ACC112 (cell line): ENCODE measurements around the gene TAS1R3.
"Not testable (repeated sequence)": the region's sequence is repeated elsewhere in the genome, so short reads cannot be mapped to it uniquely, and the experiment has no call there.

Source experiments
- H2AFZ ChIP-seq: fragments of 200-600 bp; sonication (generic); one replicate; pipeline ENCODE4 v1.6.0; 2017; ENCODE audit warnings: antibody characterized with exemption, low read length; ENCODE audit not compliant: unreplicated experiment
- H3K27ac ChIP-seq: fragments of 200-600 bp; sonication (generic); 2 replicates; pipeline ENCODE4 v1.5.1; 2014; ENCODE audit warnings: low read depth, mild to moderate bottlenecking, antibody characterized with exemption, low read length, moderate library complexity
- H3K27me3 ChIP-seq: fragments of 200-600 bp; sonication (generic); 2 replicates; pipeline ENCODE4 v1.6.1; 2014; ENCODE audit warnings: mild to moderate bottlenecking, antibody characterized with exemption, low read length, moderate library complexity, mixed read lengths; ENCODE audit not compliant: insufficient read depth
- H3K36me3 ChIP-seq: fragments of 200-600 bp; sonication (generic); 2 replicates; pipeline ENCODE4 v1.6.1; 2016; ENCODE audit warnings: mild to moderate bottlenecking, antibody characterized with exemption, low read length, moderate library complexity, mixed read lengths; ENCODE audit not compliant: insufficient read depth
- H3K4me1 ChIP-seq: fragments of 200-600 bp; sonication (generic); one replicate; pipeline ENCODE4 v1.6.1; 2016; ENCODE audit warnings: low read length, mixed read lengths; ENCODE audit not compliant: insufficient read depth, unreplicated experiment, control insufficient read depth
- H3K4me3 ChIP-seq: fragments of 200-600 bp; sonication (generic); 2 replicates; pipeline ENCODE4 v1.5.1; 2014; ENCODE audit warnings: mild to moderate bottlenecking, low read depth, low read length
- H3K79me2 ChIP-seq: fragments of 200-600 bp; sonication (generic); one replicate; pipeline ENCODE4 v1.6.0; 2016; ENCODE audit warnings: low read length; ENCODE audit not compliant: control insufficient read depth, unreplicated experiment, insufficient read depth

Gene TAS1R3

DNA sequence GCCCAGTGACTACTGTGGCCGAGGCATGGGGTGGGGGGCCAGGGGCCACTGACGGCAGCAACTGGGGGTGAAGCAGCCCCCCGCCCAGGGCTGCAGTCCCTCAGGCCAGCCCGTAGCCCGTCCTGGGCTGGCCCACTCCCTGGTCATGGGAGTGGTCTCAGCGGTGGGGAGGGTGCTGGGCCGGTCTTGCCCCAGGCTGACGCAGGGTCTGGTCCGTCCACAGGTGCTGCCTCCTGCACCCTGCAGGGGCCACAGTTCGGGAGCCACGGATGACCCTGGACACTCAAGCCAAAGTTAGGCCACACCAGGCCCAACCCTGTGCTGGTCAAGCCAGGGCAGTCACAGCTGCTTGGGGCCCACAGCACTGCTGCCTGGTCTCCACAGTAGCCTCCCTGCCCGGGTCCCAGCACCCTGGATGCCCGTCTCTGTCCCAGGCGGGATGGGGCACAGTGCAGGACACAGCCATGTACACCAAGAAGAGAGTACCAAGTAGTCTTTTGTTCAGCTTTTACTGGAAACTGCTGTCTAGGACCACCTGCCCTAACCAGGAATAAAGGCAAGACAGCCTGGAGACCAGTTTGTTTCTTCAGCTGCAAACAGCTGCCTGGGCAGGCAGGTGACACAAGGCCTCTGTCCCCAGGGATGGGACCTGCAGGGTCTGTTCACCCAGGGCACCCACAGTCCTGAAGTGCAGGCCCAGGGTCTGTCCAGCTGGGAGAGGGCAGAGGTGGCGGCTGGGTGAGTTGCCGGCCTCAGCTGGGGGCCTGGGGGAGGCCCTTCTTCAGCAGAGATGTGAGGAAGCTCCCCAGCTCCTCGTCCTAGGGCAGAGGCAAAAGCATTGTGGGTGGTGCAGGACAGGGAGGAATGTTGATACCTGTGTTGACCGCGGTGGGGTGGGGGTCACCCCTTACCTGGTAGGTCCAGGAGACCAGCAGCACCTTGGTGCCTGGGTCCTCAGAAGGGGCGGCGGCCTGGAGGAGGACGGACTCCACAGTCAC is 19.7 kb upstream of the TAS1R3 start:
- Histone ChIP-seq H3K79me2 (peaks cover 26% of the 10 kb centered on the region), H3K36me3 (peaks cover 14% of the 10 kb centered on the region; the same call in 1 of the 2 replicates), H3K4me3 (no peak overlapping the region), H2AFZ (no peak overlapping the region), H3K4me1 (peaks cover 17% of the 10 kb centered on the region), H3K27ac (no peak overlapping the region), H3K27me3 (no peaks in the 10 kb centered on the region)

DNA sequence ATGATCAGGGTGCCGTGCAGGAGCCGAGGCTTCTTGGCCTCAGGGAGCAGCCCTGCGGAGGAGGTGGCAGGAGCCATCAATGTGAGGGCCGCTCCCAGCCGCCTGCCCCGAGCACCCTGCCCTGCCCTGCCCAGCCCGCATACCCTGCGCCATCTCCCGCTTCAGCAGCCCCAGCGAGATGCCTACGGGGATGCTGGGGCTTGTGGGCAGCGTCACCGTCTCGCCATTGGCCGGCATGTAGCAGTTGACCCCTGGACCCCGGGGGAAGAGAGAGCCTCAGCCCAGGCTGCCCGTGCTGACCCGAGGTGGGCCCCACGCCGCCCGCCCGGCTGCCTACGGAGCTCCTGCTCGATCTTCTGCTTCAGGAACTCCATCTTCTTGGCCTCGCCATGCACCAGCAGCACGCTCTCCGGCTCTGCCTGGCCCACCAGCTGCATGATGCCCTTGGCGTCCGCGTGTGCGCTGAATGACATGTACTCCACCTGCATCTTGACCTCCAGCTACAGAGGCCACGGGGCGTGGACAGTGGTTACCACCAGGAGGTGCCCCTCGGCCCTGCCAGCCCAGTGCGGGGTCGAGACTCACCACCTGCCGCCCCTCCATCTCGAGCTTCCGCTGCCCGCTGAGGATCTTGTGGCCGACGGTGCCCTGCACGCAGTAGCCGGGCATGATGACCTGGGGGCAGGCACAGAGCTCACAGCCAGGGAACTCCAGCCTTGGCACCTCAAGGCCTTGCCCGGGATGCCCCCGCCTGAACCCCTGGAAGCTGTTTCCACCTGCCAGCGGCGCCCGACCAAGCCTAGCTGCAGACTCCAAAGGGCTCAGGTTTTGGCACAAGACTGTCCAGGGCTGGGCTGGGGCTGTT is 18.4 kb upstream of the TAS1R3 start:
- Histone ChIP-seq H3K4me1 (peaks cover 10% of the 10 kb centered on the region), H3K4me3 (no peak overlapping the region), H3K27ac (no peak overlapping the region), H2AFZ (no peak overlapping the region), H3K36me3 (peaks cover 14% of the 10 kb centered on the region; the same call in 1 of the 2 replicates), H3K79me2 (peaks cover 18% of the 10 kb centered on the region), H3K27me3 (no peaks in the 10 kb centered on the region)

GRCh38 chr1:1313500-1314236 is 17.4 kb upstream of the TAS1R3 start:
- Histone ChIP-seq H3K4me1 (peaks cover 15% of the 10 kb centered on the region), H2AFZ (no peak overlapping the region), H3K4me3 (no peak overlapping the region), H3K79me2 (peaks cover 18% of the 10 kb centered on the region), H3K36me3 (peaks cover 14% of the 10 kb centered on the region; the same call in 1 of the 2 replicates), H3K27ac (no peak overlapping the region), H3K27me3 (no peaks in the 10 kb centered on the region)

DNA sequence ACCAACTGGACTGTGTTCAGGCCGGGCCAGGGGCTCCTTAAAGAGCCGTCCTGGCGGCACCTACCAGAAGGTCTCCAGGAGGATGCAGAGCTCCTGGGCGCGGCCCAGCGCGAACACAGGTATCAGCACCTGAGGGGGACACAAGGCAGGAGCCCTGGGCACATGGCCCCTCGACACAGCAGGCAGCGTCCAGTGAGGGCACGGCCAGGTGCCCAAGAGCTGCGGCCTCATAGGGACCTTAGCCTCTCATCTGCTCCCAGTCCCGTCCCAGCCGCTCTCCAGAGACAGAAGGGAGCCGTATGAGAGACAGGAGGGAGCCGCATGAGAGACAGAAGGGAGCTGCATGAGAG is 16.9 kb upstream of the TAS1R3 start:
- Histone ChIP-seq H2AFZ (no peak overlapping the region), H3K4me3 (no peak overlapping the region), H3K36me3 (peaks cover 14% of the 10 kb centered on the region; the same call in 1 of the 2 replicates), H3K27me3 (no peaks in the 10 kb centered on the region), H3K27ac (no peak overlapping the region), H3K4me1 (peaks cover 17% of the 10 kb centered on the region), H3K79me2 (peaks cover 16% of the 10 kb centered on the region)

DNA sequence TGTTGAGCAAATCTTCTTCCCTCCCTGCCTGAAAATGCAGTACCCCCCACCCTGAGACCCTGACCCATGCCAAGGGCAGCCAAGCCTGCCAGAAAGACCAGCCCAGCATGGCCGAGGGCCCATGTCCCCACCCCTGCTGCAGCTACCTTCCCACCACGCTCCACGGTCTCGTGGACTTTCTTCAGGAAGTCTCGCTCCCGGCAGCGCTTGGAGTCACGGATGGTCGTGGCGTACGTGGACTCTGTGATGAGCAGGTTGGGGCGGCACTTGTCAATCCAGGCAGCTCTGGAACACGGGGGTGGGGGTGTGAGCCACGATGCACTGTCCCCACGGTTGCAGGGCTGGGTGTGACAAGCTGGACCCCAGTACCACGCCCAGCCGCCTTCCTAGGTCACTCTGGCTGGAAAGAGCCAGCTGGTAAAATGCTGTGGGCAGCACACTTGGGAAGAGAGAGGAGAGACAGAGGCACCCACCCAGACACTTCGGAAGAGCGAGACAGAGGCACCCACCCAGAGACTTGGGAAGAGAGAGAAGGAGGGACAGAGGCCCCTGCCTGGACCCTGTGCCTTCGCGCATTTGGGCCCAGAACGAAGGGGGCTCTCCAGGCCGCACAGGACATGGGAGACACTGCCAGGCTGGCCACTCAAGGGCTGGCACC is 16.3 kb upstream of the TAS1R3 start:
- H3K4me3 ChIP-seq: no peak overlapping the region

GRCh38 chr1:1315435-1315954 is 15.6 kb upstream of the TAS1R3 start:
- Histone ChIP-seq H3K27ac (no peak overlapping the region), H3K79me2 (peaks cover 23% of the 10 kb centered on the region), H3K4me1 (peaks cover 9% of the 10 kb centered on the region)

More for the DNA sequence above, 16.3 kb upstream of the TAS1R3 start:
- Histone ChIP-seq H3K79me2 (peaks cover 16% of the 10 kb centered on the region), H2AFZ (no peak overlapping the region), H3K27me3 (no peaks in the 10 kb centered on the region), H3K4me1 (peaks cover 11% of the 10 kb centered on the region), H3K27ac (no peak overlapping the region), H3K36me3 (peaks cover 14% of the 10 kb centered on the region; the same call in 1 of the 2 replicates)

GRCh38 chr1:1316199-1316598 is 14.9 kb upstream of the TAS1R3 start:
- not testable (repeated sequence) for H3K27me3 ChIP-seq, H3K27ac ChIP-seq, H2AFZ ChIP-seq, H3K4me3 ChIP-seq
- Histone ChIP-seq H3K79me2 (peaks cover 30% of the 10 kb centered on the region), H3K4me1 (peaks cover 16% of the 10 kb centered on the region), H3K36me3 (peaks cover 14% of the 10 kb centered on the region; the same call in 1 of the 2 replicates)

More at GRCh38 chr1:1315435-1315954, 15.6 kb upstream of the TAS1R3 start:
- Histone ChIP-seq H3K27me3 (no peaks in the 10 kb centered on the region), H3K36me3 (peaks cover 14% of the 10 kb centered on the region; the same call in 1 of the 2 replicates), H2AFZ (no peak overlapping the region), H3K4me3 (no peak overlapping the region)

DNA sequence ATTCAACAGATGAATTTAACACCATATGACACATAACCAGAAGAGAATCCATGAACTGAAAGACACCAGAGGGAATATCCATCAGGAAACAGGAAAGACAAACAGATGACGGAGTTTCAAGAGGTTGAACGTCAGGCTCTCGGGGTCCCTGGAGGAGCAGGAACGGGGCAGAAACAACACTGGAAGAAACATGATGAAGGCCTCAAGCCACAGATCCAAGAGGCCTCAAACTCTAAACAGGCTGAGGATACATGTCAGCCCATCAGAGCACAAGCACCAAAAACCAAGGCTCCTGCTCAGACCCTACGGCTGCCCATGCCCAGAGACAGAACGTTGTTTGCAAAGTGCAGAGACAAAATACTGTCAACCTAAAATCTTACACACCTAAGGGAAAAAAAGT is 13.7 kb upstream of the TAS1R3 start:
- peaks cover 10% of the 10 kb centered on the region; the same call in 1 of the 2 replicates for H3K36me3 ChIP-seq
- no peaks in the 10 kb centered on the region for H3K27me3 ChIP-seq
- H3K27ac ChIP-seq: peak overlapping the region; percentile 82
- peaks cover 41% of the 10 kb centered on the region for H3K79me2 ChIP-seq
- H3K4me1 ChIP-seq: peaks cover 25% of the 10 kb centered on the region
- no peak overlapping the region for H2AFZ ChIP-seq
- H3K4me3 ChIP-seq: no peak overlapping the region

DNA sequence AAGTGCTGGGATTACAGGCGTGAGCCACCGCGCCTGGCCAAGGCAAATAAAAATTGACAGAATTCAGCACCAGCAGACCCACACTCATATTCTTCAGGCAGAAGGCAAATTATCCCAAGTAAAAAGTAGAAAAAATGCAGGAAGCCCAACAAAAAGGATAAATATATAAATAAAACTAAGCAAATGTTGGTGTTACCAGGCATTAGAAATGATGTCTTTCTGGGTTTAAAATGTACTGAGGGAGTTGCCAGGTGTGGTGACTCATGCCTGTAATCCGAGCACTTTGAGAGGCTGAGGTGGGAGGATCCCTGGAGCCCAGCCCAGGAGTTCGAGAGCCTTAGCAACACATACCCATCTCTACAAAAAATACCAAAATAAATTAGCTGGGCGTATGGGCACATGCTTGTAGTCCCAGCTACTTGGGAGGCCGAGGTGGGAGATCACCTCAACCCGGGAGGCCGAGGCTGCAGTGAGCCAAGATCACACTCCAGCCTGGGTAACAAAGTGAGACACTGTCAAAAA is 12.9 kb upstream of the TAS1R3 start:
- Histone ChIP-seq H3K4me1 (peaks cover 30% of the 10 kb centered on the region), H3K79me2 (peaks cover 47% of the 10 kb centered on the region), H2AFZ (no peak overlapping the region), H3K36me3 (peaks cover 9% of the 10 kb centered on the region; the same call in 1 of the 2 replicates), H3K27ac (peak overlapping the region; percentile 82), H3K4me3 (no peak overlapping the region), H3K27me3 (no peaks in the 10 kb centered on the region)
